Neuronal stem cell (in vitro differentiated cells): Measurements from ENCODE around the gene MICB.

ENCODE experiments used
- DNase-seq: peaks from one replicate; pipeline ENCODE4 v3.0.0-alpha.2; 2013; ENCODE audit warnings: low spot score
- H2AFZ ChIP-seq: one replicate; pipeline ENCODE4 v1.6.1; 2013; ENCODE audit warnings: mild to moderate bottlenecking, low read length, inconsistent platforms
- H2AK5ac ChIP-seq: 2 replicates; pipeline ENCODE4 v1.6.1; 2013; ENCODE audit warnings: low read depth, mild to moderate bottlenecking, inconsistent platforms, low read length, moderate library complexity, mixed read lengths
- H2BK120ac ChIP-seq: 2 replicates; pipeline ENCODE4 v1.6.1; 2013; ENCODE audit warnings: low read depth, mild to moderate bottlenecking, inconsistent platforms, low read length, moderate library complexity, mixed read lengths
- H2BK12ac ChIP-seq: one replicate; pipeline ENCODE4 v1.6.1; 2013; ENCODE audit warnings: low read length, inconsistent platforms
- H2BK15ac ChIP-seq: 2 replicates; pipeline ENCODE4 v1.6.1; 2013; ENCODE audit warnings: mild to moderate bottlenecking, low read length, inconsistent platforms, mixed read lengths
- H2BK5ac ChIP-seq: one replicate; pipeline ENCODE4 v1.6.1; 2013; ENCODE audit warnings: inconsistent platforms, mild to moderate bottlenecking, low read length, moderate library complexity
- H3K14ac ChIP-seq: one replicate; pipeline ENCODE4 v1.6.1; 2013; ENCODE audit warnings: low read length, inconsistent platforms
- H3K18ac ChIP-seq: 2 replicates; pipeline ENCODE4 v1.6.1; 2013; ENCODE audit warnings: low read length, inconsistent platforms
- H3K23ac ChIP-seq: 2 replicates; pipeline ENCODE4 v1.6.1; 2013; ENCODE audit warnings: low read depth, mild to moderate bottlenecking, mixed read lengths, low read length, inconsistent platforms; ENCODE audit not compliant: poor library complexity
- H3K27ac ChIP-seq: replicated peaks from 3 replicates; pipeline ENCODE4 v1.5.1; 2013; ENCODE audit warnings: low read length, inconsistent platforms
- H3K27me3 ChIP-seq, 3 experiments: 2 replicates each; pipeline ENCODE4 v1.6.1; 2013; ENCODE audit warnings: low read length in 3 of 3, mild to moderate bottlenecking in 2 of 3, inconsistent platforms in 1 of 3, low read depth in 1 of 3, mixed read lengths in 1 of 3, moderate library complexity in 1 of 3; ENCODE audit not compliant: control insufficient read depth in 3 of 3, insufficient read depth in 3 of 3
- H3K36me3 ChIP-seq, 2 donors: replicated peaks in 1 of 2; 2 replicates each; pipeline ENCODE4 v1.6.1; 2013; ENCODE audit warnings: low read length in 2 of 2; ENCODE audit not compliant: control insufficient read depth in 2 of 2, insufficient read depth in 2 of 2
- H3K4ac ChIP-seq: 2 replicates; pipeline ENCODE4 v1.6.1; 2013; ENCODE audit warnings: inconsistent platforms, mild to moderate bottlenecking, low read length, moderate library complexity
- H3K4me1 ChIP-seq, 2 donors: 1 replicate in 1 of 2; 2 replicates in 1 of 2; pipeline ENCODE4 v1.6.1; 2013; ENCODE audit warnings: low read length in 2 of 2, low read depth in 1 of 2; ENCODE audit not compliant: control insufficient read depth in 2 of 2, insufficient read depth in 1 of 2
- H3K4me2 ChIP-seq: one replicate; pipeline ENCODE4 v1.6.1; 2013; ENCODE audit warnings: mild to moderate bottlenecking, low read length, inconsistent platforms; ENCODE audit not compliant: insufficient read depth, poor library complexity, severe bottlenecking
- H3K4me3 ChIP-seq, 2 donors: 2 replicates each; pipeline ENCODE4 v1.5.1; 2013; ENCODE audit warnings: low read length in 2 of 2, mild to moderate bottlenecking in 2 of 2, inconsistent platforms in 1 of 2, moderate library complexity in 1 of 2
- H3K79me1 ChIP-seq: one replicate; pipeline ENCODE4 v1.6.1; 2013; ENCODE audit warnings: low read depth, mild to moderate bottlenecking, inconsistent platforms, low read length, moderate library complexity
- H3K9ac ChIP-seq: one replicate; pipeline ENCODE4 v1.6.1; 2013; ENCODE audit warnings: mild to moderate bottlenecking, low read depth, low read length, inconsistent platforms; ENCODE audit not compliant: poor library complexity
- H3K9me3 ChIP-seq, 2 donors: replicated peaks in 1 of 2; 2 replicates each; pipeline versions ENCODE3 to v1.6.1; 2013; ENCODE audit warnings: low read length in 2 of 2, mild to moderate bottlenecking in 2 of 2, inconsistent platforms in 1 of 2, low read depth in 1 of 2, mixed read lengths in 1 of 2, moderate library complexity in 1 of 2; ENCODE audit not compliant: control insufficient read depth in 2 of 2, insufficient read depth in 1 of 2
- H4K8ac ChIP-seq: one replicate; pipeline ENCODE4 v1.6.1; 2013; ENCODE audit warnings: low read depth, mild to moderate bottlenecking, inconsistent platforms, low read length, moderate library complexity
- H4K91ac ChIP-seq: one replicate; pipeline ENCODE4 v1.6.1; 2013; ENCODE audit warnings: low read length, low read depth, mild to moderate bottlenecking, inconsistent platforms; ENCODE audit not compliant: poor library complexity
- WGBS, 2 donors: extraction: QIAGEN DNeasy Blood & Tissue Kit; methylation state at CpG; one replicate each; pipeline ENCODE4 v1.1.7; 2013; ENCODE audit warnings: missing lambda C conversion rate in 2 of 2, mixed read lengths in 1 of 2; ENCODE audit not compliant: insufficient read length in 2 of 2, insufficient replicate concordance in 1 of 2; ENCODE audit errors: extremely low coverage in 2 of 2; 5-methylcytosine and 5-hydroxymethylcytosine counted together

MICB gene

DNA sequence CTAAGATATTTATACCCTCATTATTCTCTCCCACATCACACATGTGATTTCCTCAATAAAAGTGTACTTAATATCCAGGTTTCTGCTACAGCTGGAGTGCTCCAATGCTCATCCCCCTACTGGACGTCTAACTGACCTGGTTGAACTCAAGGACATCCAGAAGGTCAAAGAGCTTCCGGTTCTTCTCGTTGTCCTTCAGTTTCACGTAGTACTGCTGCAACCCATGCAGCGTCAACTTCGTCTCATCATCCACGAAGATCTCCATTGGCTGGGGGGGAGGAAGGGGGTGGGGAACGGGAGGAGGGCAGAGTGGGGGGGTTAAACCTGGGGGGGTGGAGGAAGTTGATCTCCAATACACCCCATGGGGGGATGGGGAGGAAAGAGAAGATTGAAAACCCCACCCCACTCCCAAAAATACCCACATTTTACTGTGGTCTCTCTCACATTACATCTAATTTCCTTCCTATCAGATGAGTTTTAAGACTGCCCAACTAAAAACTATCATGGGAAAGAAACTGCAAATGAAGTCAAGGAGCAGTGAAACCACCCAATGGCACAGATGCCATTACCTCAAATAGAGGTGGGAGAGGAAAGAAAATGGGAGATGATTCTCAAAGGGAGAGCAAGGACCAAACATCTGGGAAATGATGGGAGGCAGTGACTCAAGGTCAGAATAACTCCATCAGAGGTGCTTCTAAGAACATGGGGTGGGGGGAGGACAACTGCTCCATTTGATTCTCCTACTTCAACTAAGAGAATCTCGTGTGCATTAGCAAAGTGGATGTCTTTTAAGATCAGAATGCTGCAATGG, 34.9 kb downstream of the MICB start:
- Histone ChIP-seq H3K23ac (no peak overlapping the region), H2BK5ac (no peak overlapping the region), H3K14ac (no peak overlapping the region), H3K27me3 (no peaks in the 10 kb centered on the region), H3K4me2 (no peak overlapping the region), H3K79me1 (peaks cover 8% of the 10 kb centered on the region), H2BK12ac (no peak overlapping the region), H4K8ac (no peak overlapping the region), H2AK5ac (no peak overlapping the region), H3K9ac (no peak overlapping the region), H3K4ac (no peak overlapping the region), H2AFZ (no peak overlapping the region), H2BK15ac (no peak overlapping the region), H3K9me3 (no peaks in the 10 kb centered on the region), H2BK120ac (no peak overlapping the region), H3K36me3 (peaks cover 63 to 86% of the 10 kb centered on the region in 2 donors), H4K91ac (no peak overlapping the region), H3K4me3 (no peak overlapping the region), H3K18ac (no peak overlapping the region), H3K27ac (peak overlapping the region; percentile 34), H3K4me1 (peaks cover 0 to 2% of the 10 kb centered on the region in 2 donors)
- no peak for DNase-seq
- no CpG with 5 or more reads among the region's 9 CpGs for WGBS, 2 donors

GRCh38 chr6:31533455-31533841, 35.5 kb downstream of the MICB start:
- H3K4me2 ChIP-seq = no peak overlapping the region
- H2BK5ac ChIP-seq = no peak overlapping the region
- no peak overlapping the region for H2BK12ac ChIP-seq
- no CpG with 5 or more reads among the region's 1 CpG for WGBS, 2 donors
- no peak overlapping the region for H4K91ac ChIP-seq
- DNase-seq = no peak
- H3K27me3 ChIP-seq = no peaks in the 10 kb centered on the region
- no peak overlapping the region for H3K27ac ChIP-seq
- H3K9ac ChIP-seq = no peak overlapping the region
- no peak overlapping the region for H2AK5ac ChIP-seq
- H2BK120ac ChIP-seq = no peak overlapping the region
- no peak overlapping the region for H2AFZ ChIP-seq
- H3K4ac ChIP-seq = no peak overlapping the region
- H3K4me3 ChIP-seq = no peak overlapping the region
- peaks cover 8% of the 10 kb centered on the region for H3K79me1 ChIP-seq
- no peak overlapping the region for H3K23ac ChIP-seq
- peaks cover 67 to 92% of the 10 kb centered on the region in 2 donors for H3K36me3 ChIP-seq
- no peak overlapping the region for H3K14ac ChIP-seq
- H3K4me1 ChIP-seq = peaks cover 0 to 2% of the 10 kb centered on the region in 2 donors
- H4K8ac ChIP-seq = no peak overlapping the region
- no peaks in the 10 kb centered on the region for H3K9me3 ChIP-seq
- no peak overlapping the region for H3K18ac ChIP-seq
- H2BK15ac ChIP-seq = no peak overlapping the region

- H2AK5ac ChIP-seq = no peak overlapping the region
- no peak overlapping the region for H3K4ac ChIP-seq
- H4K8ac ChIP-seq = no peak overlapping the region
- no peak for DNase-seq
- H2BK120ac ChIP-seq = no peak overlapping the region
- no peak overlapping the region for H3K27ac ChIP-seq
- H3K79me1 ChIP-seq = peaks cover 12% of the 10 kb centered on the region
- H3K36me3 ChIP-seq = peaks cover 73 to 98% of the 10 kb centered on the region in 2 donors
- no peak overlapping the region for H3K14ac ChIP-seq
- no CpG with 5 or more reads among the region's 6 CpGs for WGBS, 2 donors
- no peak overlapping the region for H3K18ac ChIP-seq
- H3K23ac ChIP-seq = no peak overlapping the region
- no peak overlapping the region for H2BK5ac ChIP-seq
- H4K91ac ChIP-seq = no peak overlapping the region
- H2BK15ac ChIP-seq = no peak overlapping the region
- no peak overlapping the region for H3K9ac ChIP-seq
- no peaks in the 10 kb centered on the region for H3K9me3 ChIP-seq
- no peak overlapping the region for H2AFZ ChIP-seq
- peaks cover 2 to 5% of the 10 kb centered on the region in 2 donors for H3K4me1 ChIP-seq
- no peaks in the 10 kb centered on the region for H3K27me3 ChIP-seq
- H2BK12ac ChIP-seq = no peak overlapping the region
- H3K4me3 ChIP-seq = no peak overlapping the region
- no peak overlapping the region for H3K4me2 ChIP-seq
Observed at GRCh38 chr6:31534011-31534410, 36.1 kb downstream of the MICB start.

- Histone ChIP-seq H3K4me3 (no peak overlapping the region), H2BK5ac (no peak overlapping the region), H3K9ac (no peak overlapping the region), H4K91ac (no peak overlapping the region), H3K27ac (no peak overlapping the region), H2AK5ac (no peak overlapping the region), H2BK120ac (no peak overlapping the region), H4K8ac (no peak overlapping the region), H2BK15ac (no peak overlapping the region), H3K36me3 (peaks cover 79 to 100% of the 10 kb centered on the region in 2 donors), H3K27me3 (no peaks in the 10 kb centered on the region), H3K23ac (peak overlapping the region; percentile 48), H3K9me3 (no peaks in the 10 kb centered on the region), H2AFZ (no peak overlapping the region), H3K4ac (no peak overlapping the region), H3K4me1 (peaks cover 3 to 10% of the 10 kb centered on the region in 2 donors), H3K18ac (no peak overlapping the region), H3K79me1 (peaks cover 12% of the 10 kb centered on the region), H3K4me2 (no peak overlapping the region), H3K14ac (no peak overlapping the region), H2BK12ac (no peak overlapping the region)
- no CpG with 5 or more reads among the region's 24 CpGs for WGBS, 2 donors
- no peak for DNase-seq
Observed at GRCh38 chr6:31534521-31535040, 36.6 kb downstream of the MICB start.
